ENCODE data around the gene SPEG. TPM values are rescaled to one million over a fixed set of nuclear protein-coding genes. Genes with fewer than 3 reads are reported as not detected.

SPEG gene
- total RNA-seq, 1 donor from 2014 or later = 390 TPM

- DNase-seq (ENCODE audit: low spot score in 2 of 2) = no peak
- Histone ChIP-seq H3K4me1 (no peaks in the 10 kb centered on the region), H3K27ac (peak overlapping the region in 1 of 2 donors; percentile 40), H3K9me3 (no peaks in the 10 kb centered on the region), H3K4me3 (no peak overlapping the region), H3K36me3 (no peaks in the 10 kb centered on the region), H3K27me3 (no peaks in the 10 kb centered on the region)
- intact Hi-C loops (cut with DNase I) = no loop called here
- no peak for TF ChIP-seq CTCF (IDR thresholded peaks at IDR 0.05)
These were observed 37.7 kb upstream of the SPEG start for GRCh38 chr2:219396863-219397457.

- Histone ChIP-seq H3K4me3 (no peak overlapping the region), H3K4me1 (peaks cover 3% of the 10 kb centered on the region in 2 donors), H3K36me3 (no peaks in the 10 kb centered on the region), H3K27me3 (no peaks in the 10 kb centered on the region), H3K27ac (no peak overlapping the region), H3K9me3 (no peaks in the 10 kb centered on the region)
- no peak for TF ChIP-seq CTCF (IDR thresholded peaks at IDR 0.05)
- no peak for DNase-seq (ENCODE audit: low spot score in 2 of 2)
- intact Hi-C loops (cut with DNase I) = no loop called here
These were observed 35.8 kb upstream of the SPEG start for GRCh38 chr2:219398721-219399363.

GRCh38 chr2:219399716-219400478 lies 34.7 kb upstream of the SPEG start:
- Histone ChIP-seq H3K27ac (no peak overlapping the region), H3K36me3 (no peaks in the 10 kb centered on the region), H3K27me3 (no peaks in the 10 kb centered on the region), H3K9me3 (no peaks in the 10 kb centered on the region), H3K4me3 (no peak overlapping the region), H3K4me1 (peaks cover 12 to 14% of the 10 kb centered on the region in 2 donors)
- no peak for TF ChIP-seq CTCF (IDR thresholded peaks at IDR 0.05)
- intact Hi-C loops (cut with DNase I) = loop anchor here (5.0 kb wide), 1 partner anchor 242 kb away; no protein-coding TSS in a partner anchor
- DNase-seq (ENCODE audit: low spot score in 2 of 2) = no peak

- no peak overlapping the region for H3K4me3 ChIP-seq
- H3K36me3 ChIP-seq = no peaks in the 10 kb centered on the region
- intact Hi-C loops (cut with DNase I) = loop anchor here (5.0 kb wide), 1 partner anchor 242 kb away; no protein-coding TSS in a partner anchor
- no peak for DNase-seq (ENCODE audit: low spot score in 2 of 2)
- H3K4me1 ChIP-seq = peaks cover 18 to 21% of the 10 kb centered on the region in 2 donors
- H3K27ac ChIP-seq = no peak overlapping the region
- H3K27me3 ChIP-seq = no peaks in the 10 kb centered on the region
- no peak for TF ChIP-seq CTCF (IDR thresholded peaks at IDR 0.05)
- no peaks in the 10 kb centered on the region for H3K9me3 ChIP-seq
These were observed 34.1 kb upstream of the SPEG start for GRCh38 chr2:219400562-219400961.

GRCh38 chr2:219401606-219402005 lies 33.0 kb upstream of the SPEG start:
- intact Hi-C loops (cut with DNase I) = loop anchor here (2.0 to 5.0 kb wide), 2 partner anchors 29 to 241 kb away; no protein-coding TSS in a partner anchor
- no peak for DNase-seq (ENCODE audit: low spot score in 2 of 2)
- peaks cover 22 to 31% of the 10 kb centered on the region in 2 donors for H3K4me1 ChIP-seq
- no peaks in the 10 kb centered on the region for H3K9me3 ChIP-seq
- H3K36me3 ChIP-seq = no peaks in the 10 kb centered on the region
- no peak overlapping the region for H3K4me3 ChIP-seq
- H3K27ac ChIP-seq = no peak overlapping the region
- H3K27me3 ChIP-seq = no peaks in the 10 kb centered on the region
- TF ChIP-seq CTCF (IDR thresholded peaks at IDR 0.05) = no peak
